ENCODE data around the gene SYNGR2.

DNA sequence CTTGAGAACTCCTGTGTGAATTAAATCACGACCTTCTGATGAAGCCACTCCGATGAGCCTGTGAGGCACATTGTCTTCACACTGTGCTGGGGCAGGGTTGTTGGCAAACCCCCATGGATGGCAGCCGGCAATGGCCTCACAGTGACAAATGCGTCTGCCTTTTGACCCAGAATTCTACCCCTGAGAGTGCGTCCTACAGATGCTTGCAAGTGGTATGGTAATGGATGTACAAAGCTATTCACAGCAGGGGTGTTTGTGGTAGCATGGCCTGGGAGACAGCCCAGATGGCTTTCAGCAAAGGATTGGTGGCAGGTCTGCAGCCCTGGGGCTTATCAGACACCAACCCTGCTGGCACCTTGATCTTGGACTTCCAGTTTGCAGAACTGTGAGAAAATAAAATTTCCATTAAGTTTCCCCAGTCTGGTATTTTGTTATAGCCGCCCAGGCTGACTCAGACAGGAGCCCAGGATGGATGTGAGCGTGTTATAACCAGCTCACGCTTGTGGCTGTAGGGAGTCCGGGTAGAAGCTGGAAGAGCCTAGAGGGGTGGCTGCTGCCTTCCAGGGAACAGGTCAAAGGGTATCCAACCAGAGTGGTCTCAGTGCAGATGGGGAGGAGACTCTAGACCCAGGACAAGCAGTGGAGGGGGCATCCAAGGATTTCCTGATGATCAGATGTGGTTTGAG is 28.9 kb downstream of the SYNGR2 start:
- TF ChIP-seq, protein P1, sequence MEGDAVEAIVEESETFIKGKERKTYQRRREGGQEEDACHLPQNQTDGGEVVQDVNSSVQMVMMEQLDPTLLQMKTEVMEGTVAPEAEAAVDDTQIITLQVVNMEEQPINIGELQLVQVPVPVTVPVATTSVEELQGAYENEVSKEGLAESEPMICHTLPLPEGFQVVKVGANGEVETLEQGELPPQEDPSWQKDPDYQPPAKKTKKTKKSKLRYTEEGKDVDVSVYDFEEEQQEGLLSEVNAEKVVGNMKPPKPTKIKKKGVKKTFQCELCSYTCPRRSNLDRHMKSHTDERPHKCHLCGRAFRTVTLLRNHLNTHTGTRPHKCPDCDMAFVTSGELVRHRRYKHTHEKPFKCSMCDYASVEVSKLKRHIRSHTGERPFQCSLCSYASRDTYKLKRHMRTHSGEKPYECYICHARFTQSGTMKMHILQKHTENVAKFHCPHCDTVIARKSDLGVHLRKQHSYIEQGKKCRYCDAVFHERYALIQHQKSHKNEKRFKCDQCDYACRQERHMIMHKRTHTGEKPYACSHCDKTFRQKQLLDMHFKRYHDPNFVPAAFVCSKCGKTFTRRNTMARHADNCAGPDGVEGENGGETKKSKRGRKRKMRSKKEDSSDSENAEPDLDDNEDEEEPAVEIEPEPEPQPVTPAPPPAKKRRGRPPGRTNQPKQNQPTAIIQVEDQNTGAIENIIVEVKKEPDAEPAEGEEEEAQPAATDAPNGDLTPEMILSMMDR (IDR thresholded peaks at IDR 0.05) = no peak
- TF ChIP-seq POLR2A (IDR thresholded peaks at IDR 0.05) = no peak

Measured in upper lobe of left lung (tissue), 4 donors.